ENCODE results near the gene SECISBP2. TPM values are rescaled to one million over a fixed set of nuclear protein-coding genes. Genes with fewer than 3 reads are reported as not detected.

SECISBP2 gene
- total RNA-seq, 2 donors from 2014 or later, result 54.7 to 65.6 TPM

GRCh38 chr9:89383721-89384300 is 65.5 kb downstream of the SECISBP2 start:
- no peak for ATAC-seq
- WGBS, 2 donors, result 85 to 94% methylated on average over 17 to 19 of the region's 19 CpGs

GRCh38 chr9:89384783-89385182 is 66.5 kb downstream of the SECISBP2 start:
- Histone ChIP-seq H3K4me3 (no peak overlapping the region), H3K4me1 (peaks cover 3% of the 10 kb centered on the region), H3K27me3 (no peaks in the 10 kb centered on the region), H3K27ac (no peak overlapping the region), H3K9me3 (no peaks in the 10 kb centered on the region), H3K36me3 (replicated peaks in 1 of 2; ENCODE audit: insufficient read depth in 1 of 2, low read depth in 2 of 2) (peaks cover 0 to 7% of the 10 kb centered on the region in 2 donors)
- 91 to 94% methylated on average over 8 to 15 of the region's 15 CpGs for WGBS, 2 donors
- DNase-seq (no peak), ATAC-seq (no peak)
- intact Hi-C loops (cut with DNase I), result no loop called here
- TF ChIP-seq POLR2A (IDR thresholded peaks at IDR 0.05), result no peak
- no peak for TF ChIP-seq CTCF (IDR thresholded peaks at IDR 0.05)

More at GRCh38 chr9:89383721-89384300, 65.5 kb downstream of the SECISBP2 start:
- TF ChIP-seq POLR2A (IDR thresholded peaks at IDR 0.05), result no peak
- H3K9me3 ChIP-seq, result no peaks in the 10 kb centered on the region
- intact Hi-C loops (cut with DNase I), result no loop called here
- H3K4me1 ChIP-seq, result no peaks in the 10 kb centered on the region
- H3K36me3 ChIP-seq (replicated peaks in 1 of 2; ENCODE audit: insufficient read depth in 1 of 2, low read depth in 2 of 2), result peaks cover 0 to 7% of the 10 kb centered on the region in 2 donors
- H3K27me3 ChIP-seq, result no peaks in the 10 kb centered on the region
- no peak overlapping the region for H3K4me3 ChIP-seq
- no peak overlapping the region for H3K27ac ChIP-seq
- DNase-seq, result no peak

GRCh38 chr9:89386206-89386605 is 67.9 kb downstream of the SECISBP2 start:
- H3K36me3 ChIP-seq (replicated peaks in 1 of 2; ENCODE audit: insufficient read depth in 1 of 2, low read depth in 2 of 2), result peaks cover 0 to 7% of the 10 kb centered on the region in 2 donors
- no peak for TF ChIP-seq POLR2A (IDR thresholded peaks at IDR 0.05)
- no peak for TF ChIP-seq CTCF (IDR thresholded peaks at IDR 0.05)
- DNase-seq (no peak), ATAC-seq (no peak)
- H3K27me3 ChIP-seq, result no peaks in the 10 kb centered on the region
- H3K27ac ChIP-seq, result no peak overlapping the region
- no peaks in the 10 kb centered on the region for H3K9me3 ChIP-seq
- H3K4me1 ChIP-seq, result peaks cover 18% of the 10 kb centered on the region
- intact Hi-C loops (cut with DNase I), result no loop called here
- 88 to 97% methylated on average over 11 of the region's 11 CpGs for WGBS, 2 donors
- H3K4me3 ChIP-seq, result no peak overlapping the region

- peaks cover 23% of the 10 kb centered on the region for H3K4me1 ChIP-seq
- no peaks in the 10 kb centered on the region for H3K9me3 ChIP-seq
- no peaks in the 10 kb centered on the region for H3K27me3 ChIP-seq
- DNase-seq (peak; percentile 53 to 94 (median 90)), ATAC-seq (peak; percentile 72)
- no peak overlapping the region for H3K27ac ChIP-seq
- TF ChIP-seq CTCF (IDR thresholded peaks at IDR 0.05) (peak in 1 of 7 experiments; percentile 22), POLR2A (IDR thresholded peaks at IDR 0.05) (no peak)
- WGBS, 2 donors, result 58 to 61% methylated on average over 7 to 11 of the region's 11 CpGs
- intact Hi-C loops (cut with DNase I), result no loop called here
- H3K36me3 ChIP-seq (replicated peaks in 1 of 2; ENCODE audit: insufficient read depth in 1 of 2, low read depth in 2 of 2), result peaks cover 0 to 7% of the 10 kb centered on the region in 2 donors
- no peak overlapping the region for H3K4me3 ChIP-seq
Observed at GRCh38 chr9:89386797-89387196, 68.5 kb downstream of the SECISBP2 start.

GRCh38 chr9:89387197-89387849 is 69.0 kb downstream of the SECISBP2 start:
- ATAC-seq (no peak), DNase-seq (no peak)
- Histone ChIP-seq H3K27ac (no peak overlapping the region), H3K4me1 (peaks cover 25% of the 10 kb centered on the region), H3K4me3 (no peak overlapping the region), H3K36me3 (replicated peaks in 1 of 2; ENCODE audit: insufficient read depth in 1 of 2, low read depth in 2 of 2) (peaks cover 0 to 7% of the 10 kb centered on the region in 2 donors), H3K9me3 (no peaks in the 10 kb centered on the region), H3K27me3 (no peaks in the 10 kb centered on the region)
- WGBS, 2 donors, result 91% methylated on average over 19 to 20 of the region's 20 CpGs
- TF ChIP-seq POLR2A (IDR thresholded peaks at IDR 0.05) (no peak), CTCF (IDR thresholded peaks at IDR 0.05) (no peak)
- intact Hi-C loops (cut with DNase I), result no loop called here

Measured in body of pancreas (tissue), 4 donors.